Stimulated activated CD8-positive, alpha-beta memory T cell treated with anti-CD3 and anti-CD28 coated beads, Interleukin-7, amount 100 ng/mL, for 1 hour (primary cell): ENCODE data around the gene MELK.

ENCODE experiments used
- DNase-seq, 2 donors: peaks; one replicate each; pipeline ENCODE4 v3.0.0-alpha.2; 2020; ENCODE audit warnings: low read depth in 2 of 2

Gene MELK

GRCh38 chr9:36676091-36676490 is 103.4 kb downstream of the MELK start:
- DNase-seq, result no peak

GRCh38 chr9:36676778-36677485 is 104.2 kb downstream of the MELK start:
- DNase-seq, result no peak

GRCh38 chr9:36677611-36678010 is 104.9 kb downstream of the MELK start:
- no peak for DNase-seq

GRCh38 chr9:36679710-36680109 is 107.0 kb downstream of the MELK start:
- no peak for DNase-seq

GRCh38 chr9:36686471-36686870 is 113.8 kb downstream of the MELK start:
- no peak for DNase-seq

- DNase-seq, result no peak
Observed at GRCh38 chr9:36690412-36691168, 117.9 kb downstream of the MELK start.

GRCh38 chr9:36691671-36692070 is 119.0 kb downstream of the MELK start:
- no peak for DNase-seq

GRCh38 chr9:36698984-36699383 is 126.3 kb downstream of the MELK start:
- DNase-seq, result no peak

- DNase-seq, result no peak
Observed at GRCh38 chr9:36704148-36704547, 131.5 kb downstream of the MELK start.

- DNase-seq, result no peak
Observed at GRCh38 chr9:36713515-36714490, 141.1 kb downstream of the MELK start.

GRCh38 chr9:36716496-36716895 is 143.8 kb downstream of the MELK start:
- DNase-seq, result no peak

- DNase-seq, result no peak
Observed at GRCh38 chr9:36717276-36717675, 144.6 kb downstream of the MELK start.

GRCh38 chr9:36718612-36719011 is 145.9 kb downstream of the MELK start:
- DNase-seq, result no peak

- DNase-seq, result no peak
Observed at GRCh38 chr9:36720043-36720442, 147.3 kb downstream of the MELK start.

GRCh38 chr9:36721846-36722588 is 149.3 kb downstream of the MELK start:
- no peak for DNase-seq

GRCh38 chr9:36725777-36726356 is 153.2 kb downstream of the MELK start:
- no peak for DNase-seq
